ENCODE measurements around the gene SULF2. TPM values are rescaled to one million over a fixed set of nuclear protein-coding genes. Genes with fewer than 3 reads are reported as not detected.

SULF2 gene
- total RNA-seq, 1 experiment from 2014 or later = 66.1 TPM

DNA sequence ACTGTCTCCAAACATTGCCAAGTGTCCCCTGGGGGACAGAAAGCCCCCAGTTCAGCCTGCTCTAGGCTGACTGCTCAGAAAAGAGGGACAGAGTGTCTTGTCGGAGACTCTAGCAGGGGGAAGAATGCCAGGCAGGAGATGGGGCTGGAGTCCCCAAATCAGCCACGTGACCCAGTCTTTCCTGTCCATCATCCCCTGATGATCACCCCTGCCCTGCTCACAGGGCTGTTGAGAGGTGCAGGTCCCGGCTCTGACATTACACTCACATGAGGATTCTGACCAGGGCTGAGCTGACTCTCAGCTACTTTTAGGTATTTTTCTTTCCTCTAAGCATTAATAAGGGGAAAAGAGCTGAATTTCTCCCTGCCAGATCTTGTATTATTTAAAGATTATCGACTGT is 115.8 kb downstream of the SULF2 start:
- H3K4me1 Mint-ChIP-seq (ENCODE audit: low read depth, unreplicated experiment) = peaks cover 8% of the 10 kb centered on the region
- BruUV-seq (replicated peaks) = no TSS peak
- DNase-seq = peak in 1 of 2 experiments; percentile 40
- H3K4me3 ChIP-seq (ENCODE audit: low read depth, low read length) = no peak overlapping the region
- no peaks in the 10 kb centered on the region for H3K36me3 ChIP-seq (ENCODE audit: control insufficient read depth, insufficient read depth, low read length)
- H3K27ac Mint-ChIP-seq (ENCODE audit: unreplicated experiment) = no peak overlapping the region
- H3K4me1 ChIP-seq = peaks cover 5% of the 10 kb centered on the region; the same call in 1 of the 2 replicates
- H3K4me3 Mint-ChIP-seq (ENCODE audit: unreplicated experiment) = no peak overlapping the region
- no peaks in the 10 kb centered on the region for H3K9me3 Mint-ChIP-seq (ENCODE audit: unreplicated experiment)
- TF ChIP-seq, protein P1, sequence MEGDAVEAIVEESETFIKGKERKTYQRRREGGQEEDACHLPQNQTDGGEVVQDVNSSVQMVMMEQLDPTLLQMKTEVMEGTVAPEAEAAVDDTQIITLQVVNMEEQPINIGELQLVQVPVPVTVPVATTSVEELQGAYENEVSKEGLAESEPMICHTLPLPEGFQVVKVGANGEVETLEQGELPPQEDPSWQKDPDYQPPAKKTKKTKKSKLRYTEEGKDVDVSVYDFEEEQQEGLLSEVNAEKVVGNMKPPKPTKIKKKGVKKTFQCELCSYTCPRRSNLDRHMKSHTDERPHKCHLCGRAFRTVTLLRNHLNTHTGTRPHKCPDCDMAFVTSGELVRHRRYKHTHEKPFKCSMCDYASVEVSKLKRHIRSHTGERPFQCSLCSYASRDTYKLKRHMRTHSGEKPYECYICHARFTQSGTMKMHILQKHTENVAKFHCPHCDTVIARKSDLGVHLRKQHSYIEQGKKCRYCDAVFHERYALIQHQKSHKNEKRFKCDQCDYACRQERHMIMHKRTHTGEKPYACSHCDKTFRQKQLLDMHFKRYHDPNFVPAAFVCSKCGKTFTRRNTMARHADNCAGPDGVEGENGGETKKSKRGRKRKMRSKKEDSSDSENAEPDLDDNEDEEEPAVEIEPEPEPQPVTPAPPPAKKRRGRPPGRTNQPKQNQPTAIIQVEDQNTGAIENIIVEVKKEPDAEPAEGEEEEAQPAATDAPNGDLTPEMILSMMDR (IDR thresholded peaks at IDR 0.05; ENCODE audit: insufficient read depth in 1 of 2, low read depth in 1 of 2, low read length in 1 of 2, severe bottlenecking in 1 of 2, unreplicated experiment in 1 of 2) = no peak
- ChIA-PET POLR2A (interaction anchor here (0.6 kb wide), 1 partner anchor 69 kb away, joined by 3 read pairs; no protein-coding TSS in a partner anchor), CTCF (interaction anchor here (1.2 kb wide), 1 partner anchor 9 kb away, joined by 5 read pairs; no protein-coding TSS in a partner anchor)
- H3K9me3 ChIP-seq = no peaks in the 10 kb centered on the region
- no peaks in the 10 kb centered on the region for H3K27me3 ChIP-seq (replicated peaks; ENCODE audit: control insufficient read depth, insufficient read depth, low read length)
- no peaks in the 10 kb centered on the region for H3K27me3 Mint-ChIP-seq (ENCODE audit: insufficient read depth, unreplicated experiment)
- intact Hi-C loops (cut with micrococcal nuclease; ENCODE audit: unreplicated experiment) = no loop called here
- peaks cover 69% of the 10 kb centered on the region for H3K36me3 Mint-ChIP-seq (ENCODE audit: insufficient read depth, unreplicated experiment)

DNA sequence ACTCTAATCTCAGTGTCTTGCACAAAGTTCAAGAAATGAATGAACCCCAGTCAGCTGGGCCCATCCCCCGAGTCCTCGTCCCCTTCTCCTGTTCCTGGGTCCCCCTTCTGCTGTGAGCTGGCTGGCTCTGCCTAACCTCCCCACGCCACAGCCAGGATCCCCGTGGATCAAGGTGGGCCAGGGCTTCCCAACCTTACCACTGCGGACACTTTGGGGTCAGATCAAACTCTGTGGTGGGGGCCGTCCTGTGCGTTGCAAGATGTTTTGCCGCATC is 116.2 kb downstream of the SULF2 start:
- POLR2A ChIA-PET = no interaction called here
- Mint-ChIP-seq H3K4me1 (ENCODE audit: low read depth, unreplicated experiment) (peaks cover 8% of the 10 kb centered on the region), H3K4me3 (ENCODE audit: unreplicated experiment) (no peak overlapping the region), H3K36me3 (ENCODE audit: insufficient read depth, unreplicated experiment) (peaks cover 71% of the 10 kb centered on the region), H3K27me3 (ENCODE audit: insufficient read depth, unreplicated experiment) (no peaks in the 10 kb centered on the region), H3K9me3 (ENCODE audit: unreplicated experiment) (no peaks in the 10 kb centered on the region), H3K27ac (ENCODE audit: unreplicated experiment) (peak overlapping the region; percentile 14)
- no peaks in the 10 kb centered on the region for H3K27me3 ChIP-seq (replicated peaks; ENCODE audit: control insufficient read depth, insufficient read depth, low read length)
- no peaks in the 10 kb centered on the region for H3K36me3 ChIP-seq (ENCODE audit: control insufficient read depth, insufficient read depth, low read length)
- intact Hi-C loops (cut with micrococcal nuclease; ENCODE audit: unreplicated experiment) = no loop called here
- H3K4me3 ChIP-seq (ENCODE audit: low read depth, low read length) = no peak overlapping the region
- H3K9me3 ChIP-seq = no peaks in the 10 kb centered on the region
- no TSS peak for BruUV-seq (replicated peaks)
- TF ChIP-seq, protein P1 (IDR thresholded peaks at IDR 0.05; ENCODE audit: insufficient read depth in 1 of 2, low read depth in 1 of 2, low read length in 1 of 2, severe bottlenecking in 1 of 2, unreplicated experiment in 1 of 2) = no peak
- H3K4me1 ChIP-seq = peaks cover 6% of the 10 kb centered on the region
- CTCF ChIA-PET = interaction anchor here (0.5 to 1.2 kb wide), 3 partner anchors 9 to 449 kb away, joined by 3 to 5 read pairs (median 3); no protein-coding TSS in a partner anchor
- DNase-seq = no peak

DNA sequence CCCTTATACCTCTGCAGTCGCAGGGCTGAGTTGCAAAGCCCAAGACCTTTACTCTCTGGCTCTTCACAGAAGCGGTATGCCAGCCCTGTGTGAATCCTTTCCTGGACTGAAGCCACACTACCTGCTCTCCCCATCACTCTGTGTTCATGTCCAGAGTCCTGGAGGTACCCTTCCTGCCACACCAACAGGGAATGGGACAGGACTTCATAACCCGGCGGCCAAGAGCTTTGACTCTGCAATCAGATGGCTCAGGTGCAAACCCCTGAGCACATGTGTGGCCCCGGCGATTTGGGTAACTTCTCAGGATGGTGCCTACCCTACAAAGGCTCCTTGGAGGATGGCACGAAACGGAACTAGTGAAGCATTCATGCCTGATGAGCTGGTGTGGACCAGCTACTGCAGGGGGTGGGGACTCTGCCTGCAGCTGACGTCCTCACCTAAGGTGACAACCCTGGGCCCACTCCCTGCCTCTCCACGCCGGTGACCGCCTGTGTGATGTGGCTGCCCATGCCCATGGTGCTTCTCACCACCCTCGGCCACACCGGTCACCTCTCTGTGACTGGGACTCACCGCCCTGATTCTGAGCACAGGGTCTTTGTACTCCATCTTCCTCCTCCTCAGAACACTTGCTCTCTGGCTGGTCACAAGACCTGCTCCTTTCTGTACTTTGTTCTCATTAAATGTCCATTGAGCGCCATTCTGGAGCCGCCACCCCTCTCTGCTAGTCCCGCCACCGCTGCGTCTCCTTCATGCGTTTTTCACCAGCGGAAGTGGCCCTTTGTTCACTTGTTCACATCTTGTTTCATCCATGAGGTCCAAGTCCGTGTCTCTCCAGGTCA is 116.7 kb downstream of the SULF2 start:
- intact Hi-C loops (cut with micrococcal nuclease; ENCODE audit: unreplicated experiment) = no loop called here
- ChIA-PET CTCF (interaction anchor here (0.5 to 1.0 kb wide), 3 partner anchors 8 to 449 kb away, joined by 3 to 4 read pairs (median 3); no protein-coding TSS in a partner anchor), POLR2A (no interaction called here)

More for the DNA sequence above, 116.7 kb downstream of the SULF2 start:
- Mint-ChIP-seq H3K27ac (ENCODE audit: unreplicated experiment) (peak overlapping the region; percentile 14), H3K9me3 (ENCODE audit: unreplicated experiment) (no peaks in the 10 kb centered on the region), H3K36me3 (ENCODE audit: insufficient read depth, unreplicated experiment) (peaks cover 77% of the 10 kb centered on the region), H3K27me3 (ENCODE audit: insufficient read depth, unreplicated experiment) (no peaks in the 10 kb centered on the region), H3K4me1 (ENCODE audit: low read depth, unreplicated experiment) (peaks cover 8% of the 10 kb centered on the region), H3K4me3 (ENCODE audit: unreplicated experiment) (no peak overlapping the region)
- peaks cover 10% of the 10 kb centered on the region for H3K4me1 ChIP-seq
- no peaks in the 10 kb centered on the region for H3K36me3 ChIP-seq (ENCODE audit: control insufficient read depth, insufficient read depth, low read length)
- no peaks in the 10 kb centered on the region for H3K9me3 ChIP-seq
- H3K4me3 ChIP-seq (ENCODE audit: low read depth, low read length) = no peak overlapping the region
- H3K27me3 ChIP-seq (replicated peaks; ENCODE audit: control insufficient read depth, insufficient read depth, low read length) = no peaks in the 10 kb centered on the region
- TF ChIP-seq, protein P1 (IDR thresholded peaks at IDR 0.05; ENCODE audit: insufficient read depth in 1 of 2, low read depth in 1 of 2, low read length in 1 of 2, severe bottlenecking in 1 of 2, unreplicated experiment in 1 of 2) = no peak
- no TSS peak for BruUV-seq (replicated peaks)
- peak in 1 of 2 experiments; percentile 46 for DNase-seq

Measured in Caco-2 (cell line).